AG04449 (cell line): Measurements from ENCODE around the gene ITGB6.

ENCODE experiments used
- CTCF ChIA-PET: fragments of 350-600 bp; formaldehyde crosslinking; extraction: SDS; loops from one replicate; lab custom pipeline; 2021; ENCODE audit warnings: antibody characterized with exemption; lab: Yijun Ruan, JAX
- POLR2A ChIA-PET: fragments of 400-600, 350-600 bp; formaldehyde crosslinking; extraction: SDS; loops from one replicate; lab custom pipeline; 2020; ENCODE audit warnings: antibody characterized with exemption, inconsistent platforms; lab: Yijun Ruan, JAX
- DNase-seq: peaks from one replicate; pipeline ENCODE4 v3.0.0-alpha.2; 2010; ENCODE audit warnings: low read depth, low spot score
- H3K4me3 ChIP-seq: 2 replicates; pipeline ENCODE4 v1.5.1; 2011; ENCODE audit warnings: low read depth, mild to moderate bottlenecking, control low read depth, low read length
- CTCF ChIP-seq: IDR thresholded peaks from one replicate; pipeline ENCODE4 v1.5.1; 2011; ENCODE audit warnings: mild to moderate bottlenecking, moderate library complexity, low read length, control low read depth, inconsistent platforms; ENCODE audit not compliant: insufficient read depth; ENCODE audit errors: missing control alignments

ITGB6 gene

GRCh38 chr2:160220026-160220425 is 20.0 kb upstream of the ITGB6 start:
- no peak overlapping the region for H3K4me3 ChIP-seq
- ChIA-PET POLR2A (interaction anchor here (2.2 kb wide), 1 partner anchor 10 kb away, joined by 9 read pairs; no protein-coding TSS in a partner anchor), CTCF (interaction anchor here (1.1 to 5.3 kb wide), 4 partner anchors 10 to 110 kb away, joined by 3 to 46 read pairs (median 6); no protein-coding TSS in a partner anchor)
- DNase-seq = no peak
- TF ChIP-seq CTCF = no peak

- no peak overlapping the region for H3K4me3 ChIP-seq
- CTCF ChIA-PET = interaction anchor here (0.8 to 1.9 kb wide), 6 partner anchors 8 to 790 kb away, joined by 3 to 4 read pairs (median 4); no protein-coding TSS in a partner anchor
Observed at GRCh38 chr2:160214461-160215445, 14.7 kb upstream of the ITGB6 start.

GRCh38 chr2:160213511-160213910 is 13.4 kb upstream of the ITGB6 start:
- CTCF ChIA-PET = no interaction called here
- POLR2A ChIA-PET = interaction anchor here (1.4 kb wide), 2 partner anchors 8 to 11 kb away, joined by 7 to 8 read pairs; no protein-coding TSS in a partner anchor
- no peak for DNase-seq
- H3K4me3 ChIP-seq = no peak overlapping the region
- no peak for TF ChIP-seq CTCF

More at GRCh38 chr2:160214461-160215445, 14.7 kb upstream of the ITGB6 start:
- TF ChIP-seq CTCF = no peak
- POLR2A ChIA-PET = interaction anchor here (0.9 to 1.4 kb wide), 3 partner anchors 9 to 13 kb away, joined by 4 to 8 read pairs (median 7); no protein-coding TSS in a partner anchor
- no peak for DNase-seq

- TF ChIP-seq CTCF = peak; percentile 79
- CTCF ChIA-PET = interaction anchor here (1.0 to 5.4 kb wide), 14 partner anchors 10 to 783 kb away, joined by 3 to 46 read pairs (median 4); no protein-coding TSS in a partner anchor
- H3K4me3 ChIP-seq = no peak overlapping the region
- no peak for DNase-seq
- POLR2A ChIA-PET = interaction anchor here (2.1 kb wide), 1 partner anchor 9 kb away, joined by 9 read pairs; no protein-coding TSS in a partner anchor
Observed at GRCh38 chr2:160210599-160211138, 10.6 kb upstream of the ITGB6 start.

GRCh38 chr2:160209516-160209856 is 9.4 kb upstream of the ITGB6 start:
- CTCF ChIA-PET = interaction anchor here (0.9 to 5.4 kb wide), 17 partner anchors 11 to 784 kb away, joined by 3 to 46 read pairs (median 4); no protein-coding TSS in a partner anchor
- TF ChIP-seq CTCF = no peak
- H3K4me3 ChIP-seq = no peak overlapping the region
- peak; percentile 98 for DNase-seq
- POLR2A ChIA-PET = interaction anchor here (0.5 to 2.1 kb wide), 6 partner anchors 10 to 61 kb away, joined by 3 to 9 read pairs (median 5); no protein-coding TSS in a partner anchor
